NB4 (cell line): Measurements from ENCODE around the gene SUCLG2.

Experiments used
- MYC ChIP-seq: IDR thresholded peaks from 2 replicates; pipeline ENCODE4 v1.6.1; 2011; ENCODE audit warnings: low read depth, low read length
- POLR2A ChIP-seq: IDR thresholded peaks from 2 replicates; pipeline ENCODE4 v1.6.1; 2011; ENCODE audit warnings: mild to moderate bottlenecking; ENCODE audit not compliant: insufficient read length; ENCODE audit errors: extremely low read depth
- TF ChIP-seq, protein P1 (sequence below): IDR thresholded peaks from one replicate; pipeline ENCODE4 v1.5.1; 2012; ENCODE audit warnings: low read depth, low read length
- TF ChIP-seq, protein P2 (sequence below): IDR thresholded peaks from 2 replicates; pipeline ENCODE4 v1.6.1; 2011; ENCODE audit warnings: low read depth, low read length

DNA sequence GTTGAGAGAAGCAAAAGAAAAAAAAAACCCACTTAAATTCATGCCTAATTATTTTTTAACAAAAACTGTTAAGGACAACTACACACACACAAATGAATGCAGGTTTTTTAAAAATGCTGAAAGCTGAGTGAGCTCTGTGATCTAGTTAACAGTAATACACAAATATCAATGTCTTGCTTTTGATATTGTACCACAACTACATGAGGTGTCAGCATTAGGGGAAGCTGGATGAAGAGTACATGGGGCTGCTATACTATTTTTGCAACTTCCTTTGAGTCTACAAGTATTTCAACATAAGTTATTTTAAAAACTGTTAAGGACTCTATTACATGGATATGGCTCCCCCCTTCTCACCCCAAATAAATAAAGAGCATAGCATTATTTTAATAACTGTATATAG lies 44.7 kb downstream of the SUCLG2 start:
- TF ChIP-seq, protein P1, sequence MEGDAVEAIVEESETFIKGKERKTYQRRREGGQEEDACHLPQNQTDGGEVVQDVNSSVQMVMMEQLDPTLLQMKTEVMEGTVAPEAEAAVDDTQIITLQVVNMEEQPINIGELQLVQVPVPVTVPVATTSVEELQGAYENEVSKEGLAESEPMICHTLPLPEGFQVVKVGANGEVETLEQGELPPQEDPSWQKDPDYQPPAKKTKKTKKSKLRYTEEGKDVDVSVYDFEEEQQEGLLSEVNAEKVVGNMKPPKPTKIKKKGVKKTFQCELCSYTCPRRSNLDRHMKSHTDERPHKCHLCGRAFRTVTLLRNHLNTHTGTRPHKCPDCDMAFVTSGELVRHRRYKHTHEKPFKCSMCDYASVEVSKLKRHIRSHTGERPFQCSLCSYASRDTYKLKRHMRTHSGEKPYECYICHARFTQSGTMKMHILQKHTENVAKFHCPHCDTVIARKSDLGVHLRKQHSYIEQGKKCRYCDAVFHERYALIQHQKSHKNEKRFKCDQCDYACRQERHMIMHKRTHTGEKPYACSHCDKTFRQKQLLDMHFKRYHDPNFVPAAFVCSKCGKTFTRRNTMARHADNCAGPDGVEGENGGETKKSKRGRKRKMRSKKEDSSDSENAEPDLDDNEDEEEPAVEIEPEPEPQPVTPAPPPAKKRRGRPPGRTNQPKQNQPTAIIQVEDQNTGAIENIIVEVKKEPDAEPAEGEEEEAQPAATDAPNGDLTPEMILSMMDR = no peak
- TF ChIP-seq POLR2A = no peak
- no peak for TF ChIP-seq MYC
- TF ChIP-seq, protein P2, sequence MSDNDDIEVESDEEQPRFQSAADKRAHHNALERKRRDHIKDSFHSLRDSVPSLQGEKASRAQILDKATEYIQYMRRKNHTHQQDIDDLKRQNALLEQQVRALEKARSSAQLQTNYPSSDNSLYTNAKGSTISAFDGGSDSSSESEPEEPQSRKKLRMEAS = no peak
